Kidney capillary endothelial cell (primary cell): ENCODE measurements around the gene PDCD1.

Experiments
- DNase-seq: peaks from one replicate; pipeline ENCODE4 v3.0.0-alpha.2; 2018; ENCODE audit warnings: low spot score

Gene PDCD1

DNA sequence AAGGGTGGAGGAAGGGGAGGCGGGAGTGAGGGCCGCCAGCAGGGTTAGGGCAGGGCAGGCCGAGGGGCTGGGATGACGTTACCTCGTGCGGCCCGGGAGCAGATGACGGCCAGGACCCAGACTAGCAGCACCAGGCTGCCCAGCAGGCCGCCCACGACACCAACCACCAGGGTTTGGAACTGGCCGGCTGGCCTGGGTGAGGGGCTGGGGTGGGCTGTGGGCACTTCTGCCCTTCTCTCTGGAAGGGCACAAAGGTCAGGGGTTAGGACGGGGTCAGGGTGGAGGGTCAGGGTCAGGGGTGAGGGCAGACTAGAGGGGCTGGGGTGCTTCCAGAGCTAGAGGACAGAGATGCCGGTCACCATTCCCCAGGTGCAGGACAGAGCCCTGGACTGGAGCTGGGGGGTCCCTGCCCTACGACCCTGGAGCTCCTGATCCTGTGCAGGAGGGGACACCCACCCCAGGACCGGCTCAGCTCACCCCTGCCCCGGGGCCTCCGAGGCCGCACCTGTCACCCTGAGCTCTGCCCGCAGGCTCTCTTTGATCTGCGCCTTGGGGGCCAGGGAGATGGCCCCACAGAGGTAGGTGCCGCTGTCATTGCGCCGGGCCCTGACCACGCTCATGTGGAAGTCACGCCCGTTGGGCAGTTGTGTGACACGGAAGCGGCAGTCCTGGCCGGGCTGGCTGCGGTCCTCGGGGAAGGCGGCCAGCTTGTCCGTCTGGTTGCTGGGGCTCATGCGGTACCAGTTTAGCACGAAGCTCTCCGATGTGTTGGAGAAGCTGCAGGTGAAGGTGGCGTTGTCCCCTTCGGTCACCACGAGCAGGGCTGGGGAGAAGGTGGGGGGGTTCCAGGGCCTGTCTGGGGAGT is 6.3 kb downstream of the PDCD1 start:
- no peak for DNase-seq

DNA sequence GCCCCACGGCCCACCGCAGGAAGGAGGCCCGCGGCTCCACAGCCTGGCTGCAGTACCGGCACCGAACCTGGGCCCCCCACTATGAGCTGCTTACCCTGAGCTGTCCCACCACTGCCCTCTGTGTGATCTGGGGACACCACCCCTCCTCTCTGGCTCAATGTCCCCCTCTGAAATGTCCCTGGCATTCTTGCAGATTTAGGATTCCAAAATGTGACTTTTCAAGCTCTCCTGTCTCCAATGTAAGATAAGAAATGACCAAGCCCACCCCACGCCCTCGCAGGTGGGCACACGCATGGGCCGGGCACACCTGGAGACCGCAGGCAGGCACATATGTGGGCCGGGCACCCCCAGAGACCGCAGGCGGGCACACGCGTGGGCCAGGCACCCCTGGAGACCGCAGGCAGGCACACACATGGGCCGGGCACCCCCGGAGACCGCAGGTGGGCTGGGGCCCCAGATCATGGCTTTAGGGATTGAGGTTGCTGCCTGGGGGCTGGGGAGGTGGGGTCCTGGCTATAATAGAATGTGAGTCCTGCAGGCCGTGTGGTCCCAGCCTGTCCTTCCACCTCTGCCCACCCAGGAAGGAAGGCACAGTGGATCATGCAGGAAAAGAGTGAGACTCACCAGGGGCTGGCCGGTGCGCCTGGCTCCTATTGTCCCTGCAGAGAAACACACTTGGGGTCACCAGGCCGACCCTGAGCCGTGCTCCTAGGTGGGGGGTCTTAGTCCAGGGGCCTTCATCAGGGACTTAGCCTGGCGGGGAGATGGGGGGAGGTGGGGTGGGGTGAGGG is 7.2 kb downstream of the PDCD1 start:
- no peak for DNase-seq

DNA sequence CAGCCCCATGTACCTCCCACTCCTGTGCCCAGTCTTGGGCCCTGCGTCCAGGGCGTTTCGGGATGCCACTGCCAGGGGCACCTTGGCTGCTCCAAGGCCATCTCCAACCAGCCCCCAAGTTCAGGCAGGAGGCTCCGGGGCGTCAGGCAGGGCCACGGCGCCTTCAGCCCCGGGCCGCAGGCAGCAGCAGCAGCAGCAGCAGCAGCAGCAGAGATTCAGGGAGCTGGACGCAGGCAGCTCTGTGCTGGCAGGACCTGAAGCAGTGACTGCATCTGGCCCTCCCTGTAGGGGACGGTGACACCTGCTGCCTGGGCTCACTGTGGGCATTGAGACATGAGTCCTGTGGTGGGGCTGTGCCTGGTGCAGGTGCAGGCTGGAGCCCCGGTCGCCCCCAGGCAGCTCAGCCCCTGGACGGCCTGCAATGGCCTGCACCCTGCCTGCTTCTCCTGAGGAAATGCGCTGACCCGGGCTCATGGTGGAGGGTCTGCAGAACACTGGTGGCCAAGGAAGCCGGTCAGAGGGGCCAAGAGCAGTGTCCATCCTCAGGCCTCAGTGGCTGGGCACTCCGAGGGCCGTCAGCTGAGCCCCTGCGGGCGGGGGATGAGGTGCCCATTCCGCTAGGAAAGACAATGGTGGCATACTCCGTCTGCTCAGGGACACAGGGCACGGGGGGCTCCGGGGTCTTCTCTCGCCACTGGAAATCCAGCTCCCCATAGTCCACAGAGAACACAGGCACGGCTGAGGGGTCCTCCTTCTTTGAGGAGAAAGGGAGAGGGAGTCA is 8.0 kb downstream of the PDCD1 start:
- DNase-seq, result no peak

DNA sequence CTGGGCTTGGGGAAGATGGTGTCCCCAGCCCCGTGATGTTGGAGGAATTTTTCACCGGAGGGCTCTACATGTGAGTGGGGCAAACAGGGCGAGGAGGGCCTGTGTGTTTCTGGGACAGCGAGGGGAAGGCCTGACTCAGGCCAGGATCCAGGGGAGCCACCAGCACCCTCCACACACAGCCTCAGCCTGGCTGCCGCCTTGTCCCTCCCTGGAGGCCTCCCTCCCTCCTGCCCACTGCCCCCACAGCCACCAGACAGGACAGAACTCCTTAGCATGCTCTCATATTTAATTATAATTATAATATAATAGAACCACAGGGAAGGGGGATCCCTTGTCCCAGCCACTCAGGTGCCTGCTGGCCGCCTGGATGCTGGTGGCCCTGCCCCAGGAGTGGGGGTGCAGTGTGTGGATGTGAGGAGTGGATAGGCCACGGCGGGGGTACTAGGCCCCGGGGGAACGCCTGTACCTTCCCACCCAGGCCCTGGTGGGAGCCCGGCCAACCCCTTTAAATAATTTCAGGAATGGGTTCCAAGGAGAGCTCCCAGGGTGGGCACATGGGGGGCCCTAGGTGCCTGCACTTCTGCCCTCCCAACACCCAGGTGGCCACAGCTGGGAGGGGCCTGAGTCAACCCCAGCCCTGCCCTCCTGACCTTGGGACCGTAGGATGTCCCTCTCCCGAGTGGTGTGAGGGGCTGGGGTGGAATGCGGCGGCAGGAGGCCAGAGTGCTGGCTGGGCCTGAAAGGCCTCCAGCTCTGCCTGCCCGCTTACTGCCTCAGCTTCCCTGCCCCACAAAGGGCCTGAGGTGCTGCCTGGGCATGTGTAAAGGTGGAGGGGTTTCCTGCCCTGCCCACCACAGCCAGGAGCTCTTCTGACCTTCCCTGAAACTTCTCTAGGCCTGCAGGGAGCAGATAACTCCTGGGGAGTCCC is 8.8 kb downstream of the PDCD1 start:
- no peak for DNase-seq

DNA sequence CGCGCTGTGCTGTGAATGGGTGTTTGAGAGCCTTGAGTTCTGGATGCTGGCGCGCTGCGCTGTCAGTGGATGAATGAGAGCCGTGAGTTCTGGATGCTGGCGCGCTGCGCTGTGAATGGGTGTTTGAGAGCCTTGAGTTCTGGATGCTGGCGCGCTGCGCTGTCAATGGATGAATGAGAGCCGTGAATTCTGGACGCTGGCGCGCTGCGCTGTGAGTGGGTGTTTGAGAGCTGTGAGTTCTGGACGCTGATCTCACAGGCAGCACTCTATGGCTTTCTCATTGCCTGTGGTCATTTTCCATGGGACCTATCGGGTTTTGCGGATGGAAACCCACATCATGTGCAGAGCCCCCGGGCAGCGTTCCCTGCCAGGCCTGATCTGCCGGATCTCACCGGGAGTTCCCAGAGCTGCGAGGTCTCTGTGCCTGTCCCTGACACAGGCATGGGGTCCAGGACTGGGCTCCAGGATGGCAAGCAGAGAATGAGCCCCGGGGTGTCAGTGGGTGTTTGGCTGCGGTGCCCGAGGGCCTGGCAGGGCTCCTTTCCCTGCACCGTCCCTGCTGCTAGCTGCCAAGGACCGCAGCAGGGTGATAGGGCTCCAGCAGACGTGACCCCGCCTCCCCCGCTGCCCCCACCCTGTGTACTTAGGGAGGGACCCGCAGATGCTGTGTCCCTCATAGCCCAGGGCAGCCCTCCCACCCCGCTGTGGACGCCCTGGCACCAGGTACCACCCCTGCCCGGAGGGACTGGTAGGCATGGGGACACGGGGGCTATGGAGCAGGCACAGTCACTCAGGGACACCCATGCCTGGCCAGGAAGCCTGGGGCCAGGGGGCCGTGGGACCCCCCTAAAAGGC is 9.7 kb downstream of the PDCD1 start:
- DNase-seq, result no peak

DNA sequence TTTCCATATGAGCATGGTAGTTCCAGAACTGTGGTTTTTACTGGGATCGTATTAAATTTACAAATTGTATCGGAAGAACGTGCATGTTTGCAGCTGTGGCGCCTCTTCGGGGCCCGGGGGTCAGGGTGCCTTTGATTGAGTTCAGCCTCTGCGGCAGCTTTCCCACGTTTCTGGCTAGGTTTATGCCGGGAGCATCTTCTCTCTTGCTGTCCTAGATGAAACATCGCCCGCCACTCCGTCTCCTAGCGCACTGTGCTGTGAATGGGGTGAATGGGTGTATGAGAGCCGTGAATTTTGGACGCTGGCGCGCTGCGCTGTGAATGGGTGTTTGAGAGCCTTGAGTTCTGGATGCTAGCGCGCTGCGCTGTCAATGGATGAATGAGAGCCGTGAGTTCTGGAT is 12.3 kb downstream of the PDCD1 start:
- DNase-seq, result no peak

DNA sequence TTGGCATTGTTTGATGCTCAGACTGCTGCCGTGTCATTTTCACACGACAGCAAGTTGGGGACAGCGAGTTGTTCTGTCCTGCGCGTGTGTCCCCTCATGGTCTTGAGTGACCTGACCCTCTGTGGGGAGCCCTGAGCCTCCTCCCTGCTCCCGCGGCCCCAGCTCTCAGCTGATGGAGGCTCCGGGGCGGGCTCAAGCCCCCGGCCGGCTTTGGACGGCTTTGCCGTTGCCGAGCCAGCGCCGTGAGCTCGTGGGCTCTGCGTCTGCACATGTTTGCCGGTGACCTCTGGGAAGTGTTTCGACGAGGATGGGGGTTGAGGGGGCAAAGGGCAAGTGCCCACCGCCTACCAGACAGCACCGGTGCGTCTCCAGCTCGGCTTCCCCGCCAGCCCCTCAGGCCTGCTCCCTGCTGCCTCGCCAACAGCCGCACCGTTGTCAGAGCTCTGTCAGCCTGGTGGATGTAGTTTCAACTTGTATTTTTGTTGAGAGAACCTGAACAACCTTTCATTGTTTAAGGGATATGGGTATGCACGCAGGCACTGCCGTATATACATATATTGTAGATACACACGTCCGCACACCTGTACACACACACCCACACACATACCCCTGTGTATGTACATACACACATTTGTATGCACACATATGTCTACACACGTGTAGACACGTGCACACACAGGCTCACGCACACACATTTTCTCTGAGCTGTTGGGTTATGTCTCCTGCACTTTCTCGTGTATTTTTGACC is 13.7 kb downstream of the PDCD1 start:
- DNase-seq, result no peak

DNA sequence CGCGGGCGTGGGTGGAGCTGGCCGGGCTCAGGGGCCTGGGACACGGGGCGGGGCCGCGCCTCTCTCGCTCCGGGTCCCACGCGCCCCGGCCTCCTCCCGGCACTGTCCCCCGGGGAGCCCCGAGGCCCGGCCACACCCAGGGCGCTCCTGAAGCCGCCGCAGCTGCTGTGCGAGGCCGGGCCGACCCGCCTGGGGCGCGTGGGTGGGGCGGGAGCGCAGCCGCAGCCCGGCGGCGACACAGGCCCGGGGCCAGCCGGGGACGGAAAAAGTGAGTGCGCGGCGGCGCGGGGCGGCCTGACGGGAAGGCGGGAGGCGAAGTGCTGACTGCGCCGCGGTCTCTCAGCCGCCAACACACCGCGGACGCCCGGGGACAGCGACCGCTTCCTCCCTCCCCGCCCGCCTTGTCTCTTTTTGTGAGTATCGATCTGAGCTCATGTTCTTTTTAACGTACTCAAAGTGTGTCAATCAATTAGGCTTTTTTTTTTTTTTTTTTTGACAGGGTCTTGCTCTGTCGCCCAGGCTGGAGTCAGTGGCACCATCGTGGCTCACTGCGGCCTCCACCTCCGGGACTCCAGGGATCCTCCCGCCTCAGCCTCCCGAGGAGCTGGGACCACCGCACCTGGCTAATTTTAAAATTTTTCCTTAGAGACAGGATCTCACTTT is 14.5 kb downstream of the PDCD1 start:
- peak; percentile 38 for DNase-seq

DNA sequence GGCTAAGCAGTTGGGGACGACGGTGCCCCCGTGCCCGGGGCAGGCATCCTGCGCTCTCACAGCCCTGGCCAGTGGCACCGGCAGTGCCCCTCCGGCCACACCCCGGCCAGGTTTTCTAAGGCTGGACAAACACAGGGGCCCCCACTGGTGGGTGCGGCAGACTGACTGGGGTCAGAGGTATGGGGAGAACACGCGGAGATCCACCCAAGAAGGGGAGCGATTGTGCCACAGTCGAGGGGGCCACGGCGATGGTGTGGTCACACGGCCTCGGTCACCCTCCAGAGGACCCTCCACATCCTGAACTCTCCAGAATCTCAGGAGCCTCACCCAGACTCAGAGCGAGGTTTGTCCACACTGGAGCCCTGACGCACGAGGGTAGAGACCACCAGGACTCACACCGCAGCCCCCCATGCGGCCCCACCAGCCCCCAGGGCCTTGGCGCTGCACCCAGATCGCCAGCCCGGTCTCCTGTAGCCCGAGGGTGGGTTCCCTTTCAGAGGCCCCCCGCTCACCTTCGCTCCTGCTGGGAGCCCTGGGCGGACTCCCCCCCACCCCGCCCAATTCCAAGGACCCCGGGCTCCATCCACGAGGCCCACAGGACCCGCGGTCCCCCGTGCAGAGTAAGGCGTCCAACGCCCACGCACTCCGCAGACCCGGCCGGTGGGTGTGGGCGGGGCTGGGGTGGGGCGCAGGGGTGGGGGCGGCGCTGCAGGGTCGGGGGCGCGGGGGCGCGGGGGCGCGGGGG is 15.2 kb downstream of the PDCD1 start:
- no peak for DNase-seq

DNA sequence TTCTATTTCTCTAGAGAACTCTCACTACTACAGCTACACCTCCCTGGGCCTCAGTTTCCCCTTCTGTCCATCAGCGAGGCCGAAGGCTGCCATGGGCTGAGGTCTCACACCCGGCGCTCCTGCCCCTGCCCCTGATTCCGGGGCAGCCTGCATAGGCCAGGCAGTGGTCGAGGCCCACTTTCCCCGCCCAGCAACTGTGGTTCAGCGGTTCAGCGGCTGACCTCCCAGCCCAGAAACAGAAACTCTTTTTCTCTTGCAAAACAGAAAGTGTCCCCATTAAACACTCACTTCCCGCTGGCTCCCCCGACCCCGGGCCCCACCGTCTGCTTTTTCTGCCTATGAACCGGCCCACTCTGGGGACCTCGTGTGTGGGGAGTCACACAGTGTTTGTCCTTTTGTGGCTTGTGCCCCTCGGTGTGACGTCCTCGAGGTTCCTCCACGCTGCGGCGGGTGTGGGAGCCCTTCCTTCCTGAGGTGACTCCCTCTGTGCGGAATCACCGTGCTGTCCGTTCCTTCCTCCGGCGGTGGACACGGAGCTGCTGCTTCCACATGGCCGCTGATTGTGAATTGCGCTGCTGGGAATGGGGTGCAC is 16.0 kb downstream of the PDCD1 start:
- peak; percentile 10 for DNase-seq

DNA sequence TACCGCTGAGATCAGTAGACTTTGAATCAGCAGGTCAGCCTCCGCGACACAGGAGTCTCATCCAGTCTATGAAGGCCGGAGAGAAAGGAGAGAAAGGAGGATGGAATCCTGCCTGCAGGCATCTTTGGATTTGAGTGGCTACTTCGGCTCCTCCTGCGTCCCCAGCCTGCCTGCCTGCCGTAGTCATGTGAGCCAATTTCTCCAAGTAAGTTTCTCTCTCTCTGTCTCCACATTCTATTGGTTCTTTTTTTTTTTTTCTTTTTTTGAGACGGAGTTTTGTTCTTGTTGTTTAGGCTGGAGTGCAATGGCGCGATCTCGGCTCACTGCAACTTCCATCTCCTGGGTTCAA is 16.7 kb downstream of the PDCD1 start:
- DNase-seq, result no peak

DNA sequence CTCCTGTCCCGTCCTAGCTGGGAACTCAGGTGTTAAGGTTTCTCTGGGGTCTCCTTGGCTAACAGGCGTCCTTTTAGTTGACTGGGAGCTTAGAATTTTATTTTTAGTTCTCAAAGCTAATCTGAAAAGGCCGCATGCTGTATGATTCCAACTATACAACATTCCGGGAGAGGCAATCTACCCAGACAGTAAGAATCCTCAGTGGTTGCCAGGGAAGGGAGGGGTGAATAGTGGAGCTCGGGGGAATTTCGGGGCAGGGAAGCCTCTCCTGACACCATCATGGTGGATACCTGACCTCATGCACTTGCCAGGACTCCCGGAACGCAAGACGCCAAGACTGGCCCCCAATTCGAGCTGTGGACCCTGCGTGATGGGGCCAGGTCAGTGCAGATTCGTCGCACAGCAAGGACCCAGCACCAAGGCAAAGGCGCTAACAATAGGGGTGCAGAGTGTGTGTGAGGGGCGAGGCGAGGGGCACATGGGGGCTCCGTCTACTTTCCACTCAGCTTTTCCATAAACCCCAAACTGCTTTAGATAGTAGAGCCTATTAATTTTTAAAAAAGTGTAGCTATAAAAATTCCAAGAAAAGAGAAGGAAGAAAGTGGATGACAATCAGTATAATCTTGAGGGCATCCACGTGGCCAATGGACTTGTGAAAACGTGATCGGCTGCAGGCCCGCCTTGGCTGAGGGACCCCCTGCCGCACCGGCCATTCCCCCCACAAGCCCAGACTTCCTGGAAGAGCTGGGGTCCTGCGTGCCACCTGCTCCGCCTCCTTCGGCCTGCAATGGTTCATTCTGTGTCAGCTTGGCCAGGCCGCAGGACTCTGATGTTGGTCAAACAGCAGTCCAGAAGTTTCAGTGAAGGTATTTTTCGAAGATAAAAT is 17.3 kb downstream of the PDCD1 start:
- no peak for DNase-seq

DNA sequence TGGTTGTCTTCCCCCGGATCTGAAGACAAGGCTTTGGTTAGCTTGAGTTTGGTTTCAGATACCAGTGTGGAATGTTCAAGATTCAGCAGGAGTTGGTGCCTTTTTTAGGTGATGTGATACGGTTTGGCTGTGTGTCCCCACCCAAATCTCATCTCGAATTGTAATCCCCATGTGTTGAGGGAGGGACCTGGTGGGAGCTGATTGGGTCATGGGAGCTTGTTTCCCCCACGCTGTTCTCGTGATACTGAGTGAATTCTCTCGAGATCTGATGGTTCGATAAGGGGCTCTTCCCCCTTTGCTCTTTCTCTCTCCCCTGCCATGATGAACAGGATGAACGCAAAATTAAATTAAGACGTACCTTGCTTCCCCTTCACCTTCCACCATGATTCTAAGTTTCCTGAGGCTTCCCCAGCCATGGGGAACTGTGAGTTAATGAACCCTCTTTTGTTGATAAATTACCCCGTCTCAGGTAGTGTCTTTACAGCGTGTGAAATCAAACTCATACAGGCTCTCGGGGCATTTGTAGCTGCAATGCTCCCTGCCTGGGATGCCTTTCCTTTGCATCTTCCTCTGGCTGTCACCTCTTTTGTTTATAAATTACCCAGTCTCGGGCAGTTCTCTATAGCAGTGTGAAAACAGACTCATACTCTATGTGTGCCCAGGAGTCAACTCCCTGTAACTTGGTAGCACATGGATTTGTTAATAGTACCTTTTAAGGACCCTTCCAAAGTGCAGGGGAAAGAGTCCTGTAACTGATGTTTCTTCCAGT is 21.3 kb downstream of the PDCD1 start:
- DNase-seq, result no peak

DNA sequence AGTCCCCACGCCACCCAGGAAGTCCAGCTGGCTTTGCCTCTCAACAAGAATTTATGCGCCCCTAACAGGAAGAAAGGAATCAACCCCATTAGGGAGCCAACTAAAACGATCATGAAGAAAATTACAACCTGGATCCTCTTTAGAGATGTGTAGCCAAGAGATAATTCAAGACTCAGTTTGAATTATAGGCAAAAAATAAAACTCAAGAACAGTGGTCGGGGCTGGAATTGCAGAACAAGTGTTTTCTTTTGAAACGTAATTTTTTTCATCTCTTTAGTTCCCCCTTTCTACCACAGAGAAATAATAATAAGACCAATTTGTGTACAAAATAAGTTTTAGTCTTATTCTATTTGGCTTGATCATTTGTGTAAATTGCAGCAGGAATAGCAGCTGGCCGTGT is 22.4 kb downstream of the PDCD1 start:
- DNase-seq, result no peak

DNA sequence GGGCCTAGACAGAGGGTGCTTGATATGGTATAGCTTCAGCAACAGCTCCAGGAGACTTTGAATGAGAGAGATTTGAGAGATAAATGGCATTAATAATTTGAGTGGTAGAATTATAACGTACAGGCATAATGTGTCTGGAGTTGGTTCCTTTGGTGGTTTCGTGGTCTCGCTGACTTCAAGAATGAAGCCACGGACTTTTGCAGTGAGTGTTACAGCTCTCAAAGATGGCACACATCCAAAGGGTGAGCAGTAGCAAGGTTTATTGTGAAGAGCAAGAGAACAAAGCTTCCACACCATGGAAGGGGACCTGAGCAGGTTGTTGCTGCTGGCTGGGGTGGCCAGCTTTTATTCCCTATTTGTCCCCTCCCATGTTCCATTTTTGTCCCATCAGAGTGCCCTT is 23.1 kb downstream of the PDCD1 start:
- no peak for DNase-seq

DNA sequence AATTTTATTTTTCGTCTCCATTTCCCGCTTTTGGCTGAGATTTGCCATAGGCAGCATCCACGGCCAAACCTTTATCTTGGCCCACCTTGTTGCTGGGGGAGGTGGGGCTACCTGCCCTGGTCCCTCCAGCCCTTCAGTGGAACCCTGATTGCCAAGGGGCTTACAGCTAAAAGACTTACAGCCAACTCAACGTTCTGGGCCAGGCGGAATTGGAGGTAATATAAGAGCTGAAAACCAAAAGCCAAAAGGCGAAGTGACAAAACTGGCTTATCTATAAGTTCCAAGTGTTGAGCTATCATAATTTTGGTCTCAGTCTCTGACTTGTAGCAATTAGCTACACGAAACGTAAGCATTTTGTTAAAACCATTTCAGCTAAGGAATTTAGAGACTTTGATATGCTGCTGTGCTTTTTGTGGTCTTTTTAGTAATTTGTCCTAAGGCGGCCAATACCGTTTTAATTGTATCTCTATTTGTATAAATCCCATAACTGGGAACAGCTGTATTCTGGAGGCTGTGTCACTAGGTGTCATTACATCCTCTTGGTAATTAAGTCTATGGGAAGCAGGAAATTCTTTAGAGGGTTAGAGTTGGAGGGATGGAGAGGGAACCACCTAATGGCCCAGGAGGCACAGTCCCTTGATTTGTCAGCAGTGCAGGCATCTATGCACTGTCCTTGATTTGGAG is 24.0 kb downstream of the PDCD1 start:
- DNase-seq, result no peak
